Esophagus muscularis mucosa (tissue), 4 donors: ENCODE data around the gene OPN4. TPM values are rescaled to one million over a fixed set of nuclear protein-coding genes. Genes with fewer than 3 reads are reported as not detected.

Experiments
- DNase-seq: peaks from one replicate; pipeline ENCODE4 v3.0.0-alpha.2; 2017; ENCODE audit errors: extremely low spot score
- H3K27ac ChIP-seq, 4 donors: fragments of 200-600 bp; sonication (generic); replicated peaks in 1 of 4; 1 replicate in 3 of 4; 2 replicates in 1 of 4; pipeline ENCODE4 v1.5.1; 2016 to 2019; ENCODE audit warnings: mild to moderate bottlenecking in 1 of 4
- H3K27me3 ChIP-seq, 4 donors: fragments of 200-600 bp; sonication (generic); one replicate each; pipeline versions ENCODE4 v1.5.1 to v1.6.0; 2016 to 2019
- H3K36me3 ChIP-seq, 4 donors: fragments of 200-600 bp; sonication (generic); one replicate each; pipeline ENCODE4 v1.5.1; 2016 to 2019
- H3K4me1 ChIP-seq, 4 donors: fragments of 200-600 bp; sonication (generic); one replicate each; pipeline ENCODE4 v1.5.1; 2016 to 2019
- H3K4me3 ChIP-seq, 4 donors: fragments of 200-600 bp; sonication (generic); 1 replicate in 2 of 4; 2 replicates in 2 of 4; pipeline ENCODE4 v1.5.1; 2016 to 2019; ENCODE audit warnings: mild to moderate bottlenecking in 4 of 4, moderate library complexity in 1 of 4
- H3K9me3 ChIP-seq, 4 donors: fragments of 200-600 bp; sonication (generic); 1 replicate in 3 of 4; 2 replicates in 1 of 4; pipeline ENCODE4 v1.5.1; 2016 to 2019
- CTCF ChIP-seq, 3 experiments: fragments of 200-600 bp in 2 of 3; fragments of 450-650 bp in 1 of 3; sonication (generic) in 2 of 3; IDR thresholded peaks; one replicate each; pipeline ENCODE4 v1.5.1; 2017 to 2019; ENCODE audit warnings: antibody characterized with exemption in 3 of 3, mild to moderate bottlenecking in 2 of 3, moderate library complexity in 1 of 3
- EP300 ChIP-seq: sonication (generic); formaldehyde crosslinking; IDR thresholded peaks from one replicate; pipeline ENCODE4 v1.6.1; 2017; ENCODE audit warnings: antibody characterized with exemption
- POLR2A ChIP-seq: fragments of 450-650 bp; IDR thresholded peaks from one replicate; pipeline ENCODE4 v1.6.1; 2017; ENCODE audit warnings: antibody characterized with exemption, moderate library complexity, mild to moderate bottlenecking, low read depth
- POLR2AphosphoS5 ChIP-seq, 2 donors: sonication (generic); formaldehyde crosslinking; IDR thresholded peaks; one replicate each; pipeline ENCODE4 v1.6.1; 2017; ENCODE audit warnings: antibody characterized with exemption in 2 of 2
- WGBS: methylation state at CpG from one replicate; pipeline ENCODE4 v1.1.5; 2018; 5-methylcytosine and 5-hydroxymethylcytosine counted together
- intact Hi-C: fragments of 100-400 bp; cut with DNase I; formaldehyde crosslinking; loops from one replicate; pipeline ENCODE4 v1.15.1; 2023
- total RNA-seq, 4 donors: library from RNA; depleted of rRNA; stranded (reverse); fragments of >200 nt; gene quantifications; one replicate each; pipeline versions ENCODE4 v1.1.0 to v1.2.1, GENCODE V29; 2016

The OPN4 gene
- total RNA-seq, 4 donors from 2014 or later = 0.32 TPM; not detected in 3

- intact Hi-C loops = no loop called here
- H3K4me1 ChIP-seq = peaks cover 0 to 17% (median 0%) of the 10 kb centered on the region in 4 donors
- no peak overlapping the region for H3K4me3 ChIP-seq
- peak overlapping the region in 3 of 4 donors; percentile 22 to 56 (median 27) for H3K27ac ChIP-seq
- WGBS = 96% methylated on average over 12 of the region's 12 CpGs
- no peak for DNase-seq
- no peak for TF ChIP-seq POLR2A
- no peak for TF ChIP-seq POLR2AphosphoS5 (IDR thresholded peaks at IDR 0.05)
- TF ChIP-seq CTCF (IDR thresholded peaks at IDR 0.05) = no peak
- TF ChIP-seq EP300 = no peak
- H3K9me3 ChIP-seq = no peaks in the 10 kb centered on the region
- H3K27me3 ChIP-seq = no peaks in the 10 kb centered on the region
- peaks cover 0 to 72% (median 69%) of the 10 kb centered on the region in 4 donors for H3K36me3 ChIP-seq
Measured at GRCh38 chr10:86700851-86701617, 46.7 kb downstream of the OPN4 start.

DNA sequence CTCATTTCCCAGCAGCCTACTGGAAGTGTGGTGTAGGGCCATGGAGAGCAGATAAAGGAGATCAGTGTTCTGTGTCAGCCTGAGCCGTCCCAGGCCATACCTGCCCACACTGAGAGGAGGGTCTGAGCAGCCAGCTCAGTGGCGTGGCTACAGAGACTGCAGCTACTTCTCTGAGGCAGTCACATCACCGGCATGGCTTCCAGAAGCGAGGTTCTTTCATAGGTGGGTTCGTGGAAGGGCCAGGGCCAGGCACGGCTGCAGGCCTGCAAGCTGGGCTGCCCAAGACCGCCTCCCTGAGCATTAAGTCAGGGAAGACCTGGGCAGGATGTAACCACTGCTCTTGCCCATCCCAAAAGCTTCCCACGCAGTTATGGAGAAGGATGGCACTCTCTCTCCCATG lies 48.8 kb downstream of the OPN4 start:
- Histone ChIP-seq H3K27ac (no peak overlapping the region), H3K4me1 (peaks cover 0 to 15% (median 0%) of the 10 kb centered on the region in 4 donors), H3K9me3 (no peaks in the 10 kb centered on the region), H3K4me3 (no peak overlapping the region), H3K36me3 (peaks cover 0 to 77% (median 74%) of the 10 kb centered on the region in 4 donors), H3K27me3 (no peaks in the 10 kb centered on the region)
- intact Hi-C loops = no loop called here
- no peak for TF ChIP-seq EP300
- TF ChIP-seq POLR2AphosphoS5 (IDR thresholded peaks at IDR 0.05) = no peak
- TF ChIP-seq CTCF (IDR thresholded peaks at IDR 0.05) = no peak
- no peak for TF ChIP-seq POLR2A
- 100% methylated on average over 4 of the region's 8 CpGs for WGBS
- DNase-seq = no peak

GRCh38 chr10:86705139-86705538 lies 50.8 kb downstream of the OPN4 start:
- H3K4me1 ChIP-seq = peaks cover 6 to 13% (median 9%) of the 10 kb centered on the region in 4 donors
- TF ChIP-seq CTCF (IDR thresholded peaks at IDR 0.05) (no peak), POLR2AphosphoS5 (IDR thresholded peaks at IDR 0.05) (no peak), POLR2A (no peak), EP300 (no peak)
- no peaks in the 10 kb centered on the region for H3K27me3 ChIP-seq
- H3K9me3 ChIP-seq = no peaks in the 10 kb centered on the region
- H3K36me3 ChIP-seq = peaks cover 0 to 73% (median 67%) of the 10 kb centered on the region in 4 donors
- 88% methylated on average over 1 of the region's 1 CpG for whole genome bisulfite sequencing
- no peak overlapping the region for H3K4me3 ChIP-seq
- peak overlapping the region in 3 of 4 donors; percentile 23 to 98 (median 28) for H3K27ac ChIP-seq
- intact Hi-C loops = no loop called here
- DNase-seq = no peak

GRCh38 chr10:86705905-86706304 lies 51.6 kb downstream of the OPN4 start:
- Histone ChIP-seq H3K27ac (peak overlapping the region; percentile 23 to 99 (median 63)), H3K36me3 (peaks cover 0 to 67% (median 59%) of the 10 kb centered on the region in 4 donors), H3K4me1 (peaks cover 14 to 20% (median 15%) of the 10 kb centered on the region in 4 donors), H3K9me3 (no peaks in the 10 kb centered on the region), H3K4me3 (no peak overlapping the region), H3K27me3 (no peaks in the 10 kb centered on the region)
- WGBS = 62% methylated on average over 2 of the region's 2 CpGs
- no peak for TF ChIP-seq POLR2A
- TF ChIP-seq CTCF (IDR thresholded peaks at IDR 0.05) = no peak
- TF ChIP-seq EP300 = no peak
- no peak for TF ChIP-seq POLR2AphosphoS5 (IDR thresholded peaks at IDR 0.05)
- intact Hi-C loops = no loop called here
- no peak for DNase-seq
